B cell (primary cell): ENCODE results near the gene RENBP.

Experiments
- EZH2 ChIP-seq: IDR thresholded peaks from 2 replicates; pipeline ENCODE4 v1.6.1; 2012; ENCODE audit warnings: borderline replicate concordance, low read depth, mild to moderate bottlenecking, moderate library complexity, low read length; ENCODE audit not compliant: insufficient read depth, poor library complexity, severe bottlenecking
- TF ChIP-seq, protein P1 (sequence below): fragments of 200-600 bp; IDR thresholded peaks from one replicate; pipeline ENCODE4 v1.8.0; 2022; ENCODE audit warnings: antibody characterized with exemption, mild to moderate bottlenecking

DNA sequence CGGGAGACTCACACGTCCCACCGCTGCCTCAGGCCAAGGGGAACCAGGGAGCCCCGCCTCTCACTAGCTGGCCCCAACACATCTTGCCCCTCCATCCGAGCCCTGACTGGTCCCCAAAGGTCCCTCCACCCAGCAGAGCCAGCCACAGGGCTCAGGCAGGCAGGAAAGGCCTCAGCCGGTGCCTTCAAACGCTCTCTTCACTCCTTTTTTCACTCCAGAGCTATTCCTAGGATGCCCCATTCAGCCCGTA lies 16.8 kb downstream of the RENBP start:
- TF ChIP-seq, protein P1, sequence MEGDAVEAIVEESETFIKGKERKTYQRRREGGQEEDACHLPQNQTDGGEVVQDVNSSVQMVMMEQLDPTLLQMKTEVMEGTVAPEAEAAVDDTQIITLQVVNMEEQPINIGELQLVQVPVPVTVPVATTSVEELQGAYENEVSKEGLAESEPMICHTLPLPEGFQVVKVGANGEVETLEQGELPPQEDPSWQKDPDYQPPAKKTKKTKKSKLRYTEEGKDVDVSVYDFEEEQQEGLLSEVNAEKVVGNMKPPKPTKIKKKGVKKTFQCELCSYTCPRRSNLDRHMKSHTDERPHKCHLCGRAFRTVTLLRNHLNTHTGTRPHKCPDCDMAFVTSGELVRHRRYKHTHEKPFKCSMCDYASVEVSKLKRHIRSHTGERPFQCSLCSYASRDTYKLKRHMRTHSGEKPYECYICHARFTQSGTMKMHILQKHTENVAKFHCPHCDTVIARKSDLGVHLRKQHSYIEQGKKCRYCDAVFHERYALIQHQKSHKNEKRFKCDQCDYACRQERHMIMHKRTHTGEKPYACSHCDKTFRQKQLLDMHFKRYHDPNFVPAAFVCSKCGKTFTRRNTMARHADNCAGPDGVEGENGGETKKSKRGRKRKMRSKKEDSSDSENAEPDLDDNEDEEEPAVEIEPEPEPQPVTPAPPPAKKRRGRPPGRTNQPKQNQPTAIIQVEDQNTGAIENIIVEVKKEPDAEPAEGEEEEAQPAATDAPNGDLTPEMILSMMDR, result no peak
- TF ChIP-seq EZH2, result no peak
